ENCODE data around the gene PSG5.
"Not testable (repeated sequence)": the region's sequence is repeated elsewhere in the genome, so short reads cannot be mapped to it uniquely, and the experiment has no call there.

DNA sequence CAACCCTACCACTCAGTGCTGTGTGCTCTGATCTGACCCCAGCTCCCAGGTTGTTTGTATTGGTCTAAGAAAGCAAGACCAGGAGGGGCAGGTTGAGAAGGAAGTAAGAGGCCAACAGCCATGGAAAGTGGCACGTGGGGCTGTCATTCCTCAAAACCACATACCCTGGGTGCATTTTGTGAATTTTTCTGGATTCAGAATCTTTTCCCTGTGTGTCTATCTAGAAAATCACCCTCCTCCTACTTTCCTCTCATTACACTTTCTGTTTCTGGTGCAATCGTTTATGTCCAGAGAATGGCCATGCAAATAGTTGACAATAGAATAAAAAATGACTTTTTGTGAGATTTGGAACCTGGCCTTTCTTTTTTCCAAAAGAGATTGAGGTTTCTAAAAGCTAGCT, 24.1 kb downstream of the PSG5 start:
- not testable (repeated sequence) for TF ChIP-seq CTCF, POLR2A, POLR2AphosphoS5 (IDR thresholded peaks at IDR 0.05)

Data from prostate gland (tissue), 2 donors.